MM.1S (cell line): ENCODE data around the gene CT55.

Source experiments
- DNase-seq: peaks from one replicate; pipeline ENCODE4 v3.0.0-alpha.2; 2015
- H2AFZ ChIP-seq: fragments of 300-600 bp; sonication (generic); 2 replicates; pipeline ENCODE4 v1.6.0; 2016; ENCODE audit warnings: antibody characterized with exemption, low read length
- H3F3A ChIP-seq: fragments of 300-600 bp; sonication (generic); 2 replicates; pipeline ENCODE4 v1.6.1; 2016; ENCODE audit warnings: mild to moderate bottlenecking, antibody characterized with exemption, low read length, moderate library complexity, mixed read lengths; ENCODE audit not compliant: insufficient read depth
- H3K27ac ChIP-seq: fragments of 300-600 bp; sonication (generic); 2 replicates; pipeline ENCODE4 v1.5.1; 2016; ENCODE audit warnings: mild to moderate bottlenecking, low read length
- H3K27me3 ChIP-seq: fragments of 300-600 bp; sonication (generic); replicated peaks from 2 replicates; pipeline ENCODE4 v1.6.0; 2016; ENCODE audit warnings: low read length; ENCODE audit not compliant: insufficient read depth
- H3K36me3 ChIP-seq: fragments of 300-600 bp; sonication (generic); replicated peaks from 2 replicates; pipeline ENCODE4 v1.6.1; 2016; ENCODE audit warnings: mild to moderate bottlenecking, low read length, mixed read lengths; ENCODE audit not compliant: insufficient read depth
- H3K4me1 ChIP-seq: fragments of 300-600 bp; sonication (generic); 2 replicates; pipeline ENCODE4 v1.6.1; 2016; ENCODE audit warnings: low read length, mixed read lengths
- H3K4me2 ChIP-seq: fragments of 300-600 bp; sonication (generic); 2 replicates; pipeline ENCODE4 v1.6.0; 2016; ENCODE audit warnings: low read depth, low read length
- H3K4me3 ChIP-seq: fragments of 300-600 bp; sonication (generic); 2 replicates; pipeline ENCODE4 v1.5.1; 2016; ENCODE audit warnings: low read length, mixed read lengths
- H3K79me2 ChIP-seq: fragments of 300-600 bp; sonication (generic); 2 replicates; pipeline ENCODE4 v1.6.1; 2016; ENCODE audit warnings: mixed run types, low read length, mixed read lengths
- H3K9ac ChIP-seq: fragments of 300-600 bp; sonication (generic); 2 replicates; pipeline ENCODE4 v1.6.1; 2016; ENCODE audit warnings: low read length, mixed read lengths
- H3K9me2 ChIP-seq: fragments of 300-600 bp; sonication (generic); replicated peaks from 2 replicates; pipeline ENCODE4 v1.6.1; 2016; ENCODE audit warnings: mild to moderate bottlenecking, low read length, mixed read lengths; ENCODE audit not compliant: insufficient read depth
- H3K9me3 ChIP-seq: fragments of 300-600 bp; sonication (generic); replicated peaks from 2 replicates; pipeline ENCODE4 v1.6.1; 2016; ENCODE audit warnings: mild to moderate bottlenecking, low read length, mixed read lengths; ENCODE audit not compliant: insufficient read depth
- H4K20me1 ChIP-seq: fragments of 300-600 bp; sonication (generic); 2 replicates; pipeline ENCODE4 v1.6.1; 2016; ENCODE audit warnings: mild to moderate bottlenecking, low read length, moderate library complexity, mixed read lengths; ENCODE audit not compliant: insufficient read depth
- CTCF ChIP-seq: fragments of 300-600 bp; sonication (generic); IDR thresholded peaks from 2 replicates; pipeline ENCODE4 v1.5.1; 2016; ENCODE audit warnings: antibody characterized with exemption, low read length, mixed read lengths
- EZH2 ChIP-seq: fragments of 300-600 bp; sonication (generic); optimal IDR thresholded peaks from 2 replicates; pipeline ENCODE3; 2017; ENCODE audit warnings: low read depth, mild to moderate bottlenecking, antibody characterized with exemption, low read length, mixed read lengths
- EZH2phosphoT487 ChIP-seq: fragments of 300-600 bp; sonication (generic); IDR thresholded peaks from 2 replicates; pipeline ENCODE4 v1.6.1; 2018; ENCODE audit warnings: antibody characterized with exemption, low read length

CT55 gene

GRCh38 chrX:135200297-135200696 lies 29.1 kb upstream of the CT55 start:
- H3K27ac ChIP-seq, result no peak overlapping the region
- no peaks in the 10 kb centered on the region for H3K9me3 ChIP-seq
- H3K27me3 ChIP-seq, result no peaks in the 10 kb centered on the region
- H3K9ac ChIP-seq, result no peak overlapping the region
- TF ChIP-seq EZH2, result no peak
- no peak for TF ChIP-seq EZH2phosphoT487
- TF ChIP-seq CTCF, result no peak
- no peaks in the 10 kb centered on the region for H4K20me1 ChIP-seq
- H3K4me2 ChIP-seq, result no peak overlapping the region
- no peaks in the 10 kb centered on the region for H3F3A ChIP-seq
- H3K4me1 ChIP-seq, result no peaks in the 10 kb centered on the region
- no peaks in the 10 kb centered on the region for H3K79me2 ChIP-seq
- no peaks in the 10 kb centered on the region for H3K36me3 ChIP-seq
- no peak for DNase-seq
- H2AFZ ChIP-seq, result no peak overlapping the region
- H3K4me3 ChIP-seq, result no peak overlapping the region
- H3K9me2 ChIP-seq, result no peaks in the 10 kb centered on the region

- Histone ChIP-seq H3K9me3 (no peaks in the 10 kb centered on the region), H3K9me2 (no peaks in the 10 kb centered on the region), H4K20me1 (no peaks in the 10 kb centered on the region), H3K9ac (no peak overlapping the region), H2AFZ (no peak overlapping the region), H3K4me1 (no peaks in the 10 kb centered on the region), H3K79me2 (no peaks in the 10 kb centered on the region), H3K27me3 (no peaks in the 10 kb centered on the region), H3K4me2 (no peak overlapping the region), H3F3A (no peaks in the 10 kb centered on the region), H3K4me3 (no peak overlapping the region), H3K36me3 (no peaks in the 10 kb centered on the region), H3K27ac (no peak overlapping the region)
- DNase-seq, result no peak
- no peak for TF ChIP-seq EZH2
- no peak for TF ChIP-seq EZH2phosphoT487
- TF ChIP-seq CTCF, result no peak
Observed at GRCh38 chrX:135194684-135195083, 23.5 kb upstream of the CT55 start.

- no peak for DNase-seq
- Histone ChIP-seq H3K36me3 (no peaks in the 10 kb centered on the region), H3K9me3 (no peaks in the 10 kb centered on the region), H3F3A (no peaks in the 10 kb centered on the region), H3K4me1 (no peaks in the 10 kb centered on the region), H3K27me3 (no peaks in the 10 kb centered on the region), H3K79me2 (no peaks in the 10 kb centered on the region), H2AFZ (no peak overlapping the region), H3K9me2 (no peaks in the 10 kb centered on the region), H3K4me2 (no peak overlapping the region), H3K9ac (no peak overlapping the region), H3K27ac (no peak overlapping the region), H4K20me1 (no peaks in the 10 kb centered on the region), H3K4me3 (no peak overlapping the region)
- TF ChIP-seq EZH2phosphoT487 (no peak), EZH2 (no peak), CTCF (no peak)
Observed at GRCh38 chrX:135193740-135194139, 22.5 kb upstream of the CT55 start.
